ENCODE results near the gene DENR. TPM values are rescaled to one million over a fixed set of nuclear protein-coding genes. Genes with fewer than 3 reads are reported as not detected.

Gene DENR
- total and polyA plus RNA-seq, 2 of the 13 experiments (the other 11 are each of a cell fraction or from before 2014, with no cell fraction given): 30.0 to 59.1 TPM

GRCh38 chr12:122730215-122731014, 22.2 kb upstream of the DENR start, which contains the start of gene HCAR1 (continued):
- TF ChIP-seq ARID4A (CRISPR knock-in tag; IDR thresholded peaks at IDR 0.05; ENCODE audit: borderline replicate concordance): peak; percentile 22
- TF ChIP-seq CENPT (CRISPR knock-in tag; IDR thresholded peaks at IDR 0.05; ENCODE audit: low read depth): no peak
- no peak for TF ChIP-seq RFX3 (CRISPR knock-in tag; IDR thresholded peaks at IDR 0.05)
- no peak for TF ChIP-seq BORCS8-MEF2B (CRISPR knock-in tag; IDR thresholded peaks at IDR 0.05)
- TF ChIP-seq ZMYM4 (CRISPR knock-in tag; IDR thresholded peaks at IDR 0.05): no peak
- TF ChIP-seq ZKSCAN5 (CRISPR knock-in tag; IDR thresholded peaks at IDR 0.05): no peak
- no peak for TF ChIP-seq SRSF1 (optimal IDR thresholded peaks at IDR 0.05; ENCODE audit: low read depth, low read length)
- TF ChIP-seq ZFP91 (CRISPR knock-in tag; IDR thresholded peaks at IDR 0.05; ENCODE audit: borderline replicate concordance): peak; percentile 24; the same call in 1 of the 2 replicates
- TF ChIP-seq GPN1 (CRISPR knock-in tag; IDR thresholded peaks at IDR 0.05; ENCODE audit: borderline replicate concordance): no peak
- no peak for TF ChIP-seq ZKSCAN8 (CRISPR knock-in tag; IDR thresholded peaks at IDR 0.05; ENCODE audit: borderline replicate concordance)
- 0 out of 2 replicates have a peak, but pooled peaks have one; percentile 20 for TF ChIP-seq ZNF556 (CRISPR knock-in tag; IDR thresholded peaks at IDR 0.05; ENCODE audit: borderline replicate concordance)
- no peak for TF ChIP-seq ZSCAN31 (CRISPR knock-in tag; IDR thresholded peaks at IDR 0.05; ENCODE audit: low read depth)
- TF ChIP-seq ZBTB14 (CRISPR knock-in tag; IDR thresholded peaks at IDR 0.05): no peak
- TF ChIP-seq ZNF639 (CRISPR knock-in tag; conservative IDR thresholded peaks at IDR 0.05): no peak
- TF ChIP-seq YY1 (IDR thresholded peaks at IDR 0.05; ENCODE audit: insufficient read depth, insufficient replicate concordance, low read depth, low read length): peak; percentile 15
- no peak for TF ChIP-seq SRSF9 (IDR thresholded peaks at IDR 0.05; ENCODE audit: borderline replicate concordance, insufficient read depth, low read depth, low read length, poor library complexity, severe bottlenecking)
- no peak for TF ChIP-seq LRRFIP1 (CRISPR knock-in tag; conservative IDR thresholded peaks at IDR 0.05)
